Measurements from ENCODE around the gene ARSI.

GRCh38 chr5:150301901-150302300, 804 bp downstream of the ARSI start:
- TF ChIP-seq POLR2A (IDR thresholded peaks at IDR 0.05; ENCODE audit: low read depth, low read length), result no peak
- TF ChIP-seq POLR2AphosphoS5 (IDR thresholded peaks at IDR 0.05; ENCODE audit: low read depth, low read length), result no peak

All from GM12892 (cell line).